ENCODE measurements around the gene GPC4. TPM values are rescaled to one million over a fixed set of nuclear protein-coding genes. Genes with fewer than 3 reads are reported as not detected.

The GPC4 gene
- total and polyA plus RNA-seq, 10 of the 15 experiments (the other 5 are each of a cell fraction or from before 2014, with no cell fraction given) = 0.04 to 5.8 (median 0.13) TPM

DNA sequence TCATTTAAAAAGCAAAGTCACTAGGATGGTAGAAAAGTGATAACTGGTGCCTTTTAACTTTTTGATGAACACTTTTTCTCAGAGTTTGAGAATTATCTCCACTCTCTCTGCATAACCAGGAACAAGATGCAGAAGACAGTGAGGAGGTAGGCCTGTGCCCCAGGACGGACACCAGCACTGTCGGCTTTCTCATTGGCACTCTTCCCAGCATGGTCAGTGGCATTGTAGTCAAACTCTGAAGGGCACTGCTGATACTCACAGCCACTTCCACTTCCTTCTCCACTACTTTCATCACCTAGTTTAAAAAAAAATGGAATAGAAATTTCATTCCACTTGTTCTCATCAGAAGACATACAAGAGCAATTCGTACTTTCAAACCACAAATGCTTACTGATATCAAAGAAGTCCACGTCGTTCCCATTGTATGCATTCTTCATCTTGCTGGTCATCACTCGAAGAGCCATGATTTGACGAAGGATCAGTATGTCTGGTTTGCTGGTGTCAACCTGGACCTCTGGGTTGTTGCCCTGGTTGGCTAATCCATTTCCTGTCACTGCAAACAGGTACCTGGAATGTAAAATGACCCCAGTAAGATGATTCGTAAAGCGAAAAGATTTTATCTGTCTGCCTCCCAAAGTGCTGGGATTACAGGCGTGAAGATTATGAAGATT, 112.4 kb downstream of the GPC4 start:
- RAD21 ChIA-PET (ENCODE audit: unreplicated experiment) = no interaction called here
- CTCF ChIA-PET = no interaction called here
- POLR2A ChIA-PET = no interaction called here
- H3K4me1 ChIP-seq (ENCODE audit: control insufficient read depth, insufficient read depth, low read length) = no peaks in the 10 kb centered on the region
- H3K9me3 ChIP-seq (replicated peaks; ENCODE audit: control insufficient read depth, insufficient read depth, low read length) = no peaks in the 10 kb centered on the region
- no peak overlapping the region for H3K27ac ChIP-seq (ENCODE audit: control insufficient read depth, insufficient read depth)
- DNase-seq (ENCODE audit: low read depth, low spot score) = no peak
- in situ Hi-C loops (cut with MboI) = no loop called here
- no peaks in the 10 kb centered on the region for H3K27me3 ChIP-seq (replicated peaks in 1 of 2; ENCODE audit: control insufficient read depth in 2 of 2, insufficient read depth in 2 of 2, low read length in 1 of 2)
- no peaks in the 10 kb centered on the region for H4K20me1 ChIP-seq (ENCODE audit: control insufficient read depth, insufficient read depth)
- no peak overlapping the region for H3K4me2 ChIP-seq (ENCODE audit: control insufficient read depth, insufficient read depth)
- 35% methylated on average over 10 of the region's 10 CpGs for WGBS (ENCODE audit: insufficient coverage, insufficient replicate concordance, low lambda C conversion rate, missing lambda C conversion rate)
- no peak overlapping the region for H3K9ac ChIP-seq (ENCODE audit: control insufficient read depth, insufficient read depth, low read length)
- intact Hi-C loops (cut with micrococcal nuclease; ENCODE audit: unreplicated experiment) = no loop called here
- no peak for FAIRE-seq
- H3K36me3 ChIP-seq (ENCODE audit: control insufficient read depth in 2 of 2, insufficient read depth in 2 of 2, low read length in 1 of 2) = no peaks in the 10 kb centered on the region
- H3K79me2 ChIP-seq (ENCODE audit: control insufficient read depth, insufficient read depth, low read length) = no peaks in the 10 kb centered on the region
- no TSS peak for BruUV-seq (replicated peaks)
- SMC1A ChIA-PET (ENCODE audit: uncharacterized antibody, unreplicated experiment) = no interaction called here
- H3K4me3 ChIP-seq = no peak overlapping the region
- H2AFZ ChIP-seq (ENCODE audit: control insufficient read depth, low read depth, low read length) = no peak overlapping the region
- no peak for ATAC-seq
- TF ChIP-seq NFYA (IDR thresholded peaks at IDR 0.05; ENCODE audit: borderline replicate concordance, low read depth, low read length) (no peak), MEF2B (IDR thresholded peaks at IDR 0.05; ENCODE audit: partially characterized antibody, poor library complexity, severe bottlenecking) (no peak), E4F1 (IDR thresholded peaks at IDR 0.05; ENCODE audit: borderline replicate concordance, partially characterized antibody) (no peak), SPI1 (IDR thresholded peaks at IDR 0.05; ENCODE audit: borderline replicate concordance, insufficient read depth, low read depth, low read length) (no peak), NFXL1 (IDR thresholded peaks at IDR 0.05; ENCODE audit: borderline replicate concordance) (no peak), SKIL (IDR thresholded peaks at IDR 0.05; ENCODE audit: low read depth, poor library complexity, severe bottlenecking) (no peak), USF1 (IDR thresholded peaks at IDR 0.05; ENCODE audit: borderline replicate concordance, extremely low read length, insufficient read depth, low read depth, low read length) (no peak), CBFB (IDR thresholded peaks at IDR 0.05; ENCODE audit: low read depth) (no peak)
- TF ChIP-seq, protein P1, sequence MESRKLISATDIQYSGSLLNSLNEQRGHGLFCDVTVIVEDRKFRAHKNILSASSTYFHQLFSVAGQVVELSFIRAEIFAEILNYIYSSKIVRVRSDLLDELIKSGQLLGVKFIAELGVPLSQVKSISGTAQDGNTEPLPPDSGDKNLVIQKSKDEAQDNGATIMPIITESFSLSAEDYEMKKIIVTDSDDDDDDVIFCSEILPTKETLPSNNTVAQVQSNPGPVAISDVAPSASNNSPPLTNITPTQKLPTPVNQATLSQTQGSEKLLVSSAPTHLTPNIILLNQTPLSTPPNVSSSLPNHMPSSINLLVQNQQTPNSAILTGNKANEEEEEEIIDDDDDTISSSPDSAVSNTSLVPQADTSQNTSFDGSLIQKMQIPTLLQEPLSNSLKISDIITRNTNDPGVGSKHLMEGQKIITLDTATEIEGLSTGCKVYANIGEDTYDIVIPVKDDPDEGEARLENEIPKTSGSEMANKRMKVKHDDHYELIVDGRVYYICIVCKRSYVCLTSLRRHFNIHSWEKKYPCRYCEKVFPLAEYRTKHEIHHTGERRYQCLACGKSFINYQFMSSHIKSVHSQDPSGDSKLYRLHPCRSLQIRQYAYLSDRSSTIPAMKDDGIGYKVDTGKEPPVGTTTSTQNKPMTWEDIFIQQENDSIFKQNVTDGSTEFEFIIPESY (IDR thresholded peaks at IDR 0.05) = no peak
- TF ChIP-seq, protein P2, sequence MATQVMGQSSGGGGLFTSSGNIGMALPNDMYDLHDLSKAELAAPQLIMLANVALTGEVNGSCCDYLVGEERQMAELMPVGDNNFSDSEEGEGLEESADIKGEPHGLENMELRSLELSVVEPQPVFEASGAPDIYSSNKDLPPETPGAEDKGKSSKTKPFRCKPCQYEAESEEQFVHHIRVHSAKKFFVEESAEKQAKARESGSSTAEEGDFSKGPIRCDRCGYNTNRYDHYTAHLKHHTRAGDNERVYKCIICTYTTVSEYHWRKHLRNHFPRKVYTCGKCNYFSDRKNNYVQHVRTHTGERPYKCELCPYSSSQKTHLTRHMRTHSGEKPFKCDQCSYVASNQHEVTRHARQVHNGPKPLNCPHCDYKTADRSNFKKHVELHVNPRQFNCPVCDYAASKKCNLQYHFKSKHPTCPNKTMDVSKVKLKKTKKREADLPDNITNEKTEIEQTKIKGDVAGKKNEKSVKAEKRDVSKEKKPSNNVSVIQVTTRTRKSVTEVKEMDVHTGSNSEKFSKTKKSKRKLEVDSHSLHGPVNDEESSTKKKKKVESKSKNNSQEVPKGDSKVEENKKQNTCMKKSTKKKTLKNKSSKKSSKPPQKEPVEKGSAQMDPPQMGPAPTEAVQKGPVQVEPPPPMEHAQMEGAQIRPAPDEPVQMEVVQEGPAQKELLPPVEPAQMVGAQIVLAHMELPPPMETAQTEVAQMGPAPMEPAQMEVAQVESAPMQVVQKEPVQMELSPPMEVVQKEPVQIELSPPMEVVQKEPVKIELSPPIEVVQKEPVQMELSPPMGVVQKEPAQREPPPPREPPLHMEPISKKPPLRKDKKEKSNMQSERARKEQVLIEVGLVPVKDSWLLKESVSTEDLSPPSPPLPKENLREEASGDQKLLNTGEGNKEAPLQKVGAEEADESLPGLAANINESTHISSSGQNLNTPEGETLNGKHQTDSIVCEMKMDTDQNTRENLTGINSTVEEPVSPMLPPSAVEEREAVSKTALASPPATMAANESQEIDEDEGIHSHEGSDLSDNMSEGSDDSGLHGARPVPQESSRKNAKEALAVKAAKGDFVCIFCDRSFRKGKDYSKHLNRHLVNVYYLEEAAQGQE (IDR thresholded peaks at IDR 0.05; ENCODE audit: low read depth, low read length) = no peak
